ENCODE data around the gene PLPP1.
A peak's percentile ranks its signal among the peaks of the same experiment; 100 is the strongest.

Gene PLPP1

GRCh38 chr5:55445791-55446190, 89.0 kb downstream of the PLPP1 start:
- no peak for DNase-seq

DNA sequence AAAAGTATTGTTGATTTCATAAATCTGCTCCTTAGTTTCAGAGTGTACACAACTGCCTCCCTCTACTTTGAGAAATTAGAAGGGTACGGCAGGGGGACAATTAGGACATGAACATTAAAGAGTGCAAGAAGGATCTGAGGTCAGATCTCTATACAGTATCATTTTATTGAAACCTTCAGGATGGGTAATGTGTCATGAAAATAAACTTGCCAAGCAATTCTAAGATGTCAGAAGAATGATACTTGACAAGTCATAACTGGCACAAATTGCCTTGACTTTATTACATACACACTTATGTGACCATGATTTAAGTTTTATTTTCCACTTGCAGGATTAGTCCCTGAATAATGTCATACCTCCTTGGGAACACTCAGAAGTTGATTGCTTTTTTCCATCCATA, 92.8 kb downstream of the PLPP1 start:
- DNase-seq = no peak

DNA sequence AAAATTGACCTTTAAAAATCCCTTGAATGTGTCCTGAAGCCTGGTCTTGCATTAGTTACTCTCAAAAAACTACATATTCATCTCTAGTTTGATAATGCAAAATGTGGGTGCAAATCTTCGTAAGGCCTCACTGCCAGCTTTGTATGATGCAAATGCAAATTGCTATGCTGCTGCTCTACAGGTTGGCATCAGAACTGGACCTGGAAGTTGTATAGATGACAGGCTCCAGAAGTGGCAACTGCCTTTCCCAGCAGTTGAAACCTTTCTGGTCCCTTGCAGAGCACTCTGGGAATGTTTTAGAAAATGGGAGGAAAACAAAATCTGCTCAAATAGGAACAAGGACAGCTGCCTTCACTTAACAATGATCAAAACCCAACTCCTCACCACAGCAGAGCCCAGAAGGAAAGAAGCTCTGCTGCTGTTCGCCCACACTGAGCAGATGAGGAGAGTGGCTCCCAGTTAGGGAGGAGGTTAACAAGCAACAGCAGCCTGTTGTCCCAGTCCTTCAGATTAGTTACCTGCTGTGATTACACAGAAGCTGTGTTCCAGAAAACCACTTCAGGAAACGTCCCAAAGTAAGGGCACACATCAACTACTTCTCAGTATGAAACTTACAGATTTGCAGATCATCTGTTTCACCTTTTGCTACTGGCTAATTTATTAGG, 93.5 kb downstream of the PLPP1 start:
- no peak for DNase-seq

- DNase-seq = peak; percentile 6 to 37
These were observed 94.5 kb downstream of the PLPP1 start for GRCh38 chr5:55440188-55440646.

DNA sequence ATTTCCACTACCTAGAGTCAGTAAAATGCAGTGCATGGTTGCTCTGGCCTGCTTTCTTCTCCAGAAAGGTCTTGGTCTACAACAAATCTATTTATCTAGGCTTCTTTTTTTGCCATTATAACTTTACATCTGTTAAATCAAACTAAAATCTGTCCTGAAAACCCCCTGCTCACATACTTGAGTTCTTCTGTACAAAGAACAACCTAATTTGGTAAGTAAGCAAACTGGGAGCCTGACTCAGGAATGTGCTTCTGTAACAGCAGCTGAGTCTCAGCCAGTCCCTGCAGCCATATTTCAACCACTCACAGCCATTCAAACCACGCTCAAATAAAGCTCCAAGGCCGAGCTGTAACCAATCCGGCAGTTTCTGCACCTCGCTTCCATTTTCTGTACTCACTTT, 95.8 kb downstream of the PLPP1 start:
- DNase-seq = no peak

DNA sequence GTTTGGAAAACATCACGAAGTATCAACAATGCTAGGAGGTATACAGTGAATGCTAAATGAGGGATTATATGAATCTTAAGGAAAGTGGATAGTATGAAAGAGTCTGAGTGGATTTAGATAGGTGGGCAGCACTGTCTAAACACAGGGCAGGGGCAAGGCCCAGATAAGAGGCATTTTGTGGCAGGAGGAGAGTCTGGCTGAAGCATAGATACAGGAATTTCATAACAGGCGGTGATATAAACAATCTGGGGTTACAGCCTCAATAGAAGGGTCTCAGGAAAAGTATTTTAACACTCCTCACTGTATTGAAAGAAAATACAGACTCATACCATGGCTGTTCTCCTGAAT, 96.9 kb downstream of the PLPP1 start:
- no peak for DNase-seq

DNA sequence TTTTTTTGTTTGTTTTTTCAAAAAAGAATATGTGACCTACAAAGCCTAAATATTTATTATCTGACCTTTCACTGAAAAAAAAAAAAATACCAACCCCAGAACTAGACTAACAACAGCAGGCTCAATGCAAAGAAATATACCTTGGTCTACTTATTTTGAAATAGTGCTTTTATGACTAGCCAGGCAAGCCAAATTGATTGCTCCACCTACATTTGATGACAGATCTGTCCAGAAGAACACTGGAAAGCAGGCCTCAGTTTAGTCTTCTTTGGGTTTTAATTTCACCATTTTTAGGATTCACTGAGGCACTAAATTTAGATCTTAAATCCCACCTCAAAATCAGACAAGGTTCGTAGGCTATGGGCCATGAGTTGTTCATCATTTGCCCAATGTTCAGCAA, 97.3 kb downstream of the PLPP1 start:
- no peak for DNase-seq

- no peak for DNase-seq
These were observed 102.2 kb downstream of the PLPP1 start for GRCh38 chr5:55432549-55432948.

GRCh38 chr5:55429613-55430253, 105.0 kb downstream of the PLPP1 start:
- DNase-seq = no peak

DNA sequence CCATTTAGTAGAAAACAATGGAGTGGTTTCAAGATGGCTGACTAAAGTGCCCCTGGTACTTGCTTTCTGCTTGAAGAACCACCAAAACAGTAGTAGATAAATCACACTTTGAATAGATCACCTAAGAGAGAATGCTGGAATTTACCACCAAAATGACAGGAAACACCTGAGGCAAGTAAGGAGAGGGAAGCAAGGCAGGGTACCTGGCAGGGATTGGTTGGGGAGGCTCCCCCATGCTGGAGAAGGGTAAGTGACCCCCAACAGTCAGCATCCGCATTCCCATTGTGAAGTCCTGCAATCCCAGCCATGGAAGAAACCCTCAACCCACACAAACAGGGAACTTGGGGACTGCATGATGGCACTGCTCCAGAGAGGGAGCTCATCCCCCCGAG, 105.5 kb downstream of the PLPP1 start:
- no peak for DNase-seq

- no peak for DNase-seq
These were observed 107.6 kb downstream of the PLPP1 start for GRCh38 chr5:55427157-55427556.

DNA sequence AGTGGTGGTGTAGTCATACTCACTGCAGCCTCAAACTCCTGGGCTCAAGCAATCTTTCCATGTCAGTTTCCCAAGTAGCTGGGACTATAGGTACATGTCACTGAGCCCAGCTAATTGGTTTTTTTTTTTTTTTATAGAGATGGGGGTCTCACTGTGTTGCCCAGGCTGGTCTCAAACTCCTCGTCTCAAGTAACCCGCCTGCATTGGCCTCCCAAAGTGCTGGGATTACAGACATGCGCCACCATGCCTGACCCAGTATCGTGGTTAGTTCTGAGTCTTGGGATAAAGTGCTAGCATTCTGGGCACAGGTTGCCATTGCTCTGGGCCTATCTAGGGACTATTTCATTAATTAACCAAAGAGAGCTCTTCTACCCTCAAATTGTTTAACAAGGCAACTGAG, 108.3 kb downstream of the PLPP1 start:
- no peak for DNase-seq

DNA sequence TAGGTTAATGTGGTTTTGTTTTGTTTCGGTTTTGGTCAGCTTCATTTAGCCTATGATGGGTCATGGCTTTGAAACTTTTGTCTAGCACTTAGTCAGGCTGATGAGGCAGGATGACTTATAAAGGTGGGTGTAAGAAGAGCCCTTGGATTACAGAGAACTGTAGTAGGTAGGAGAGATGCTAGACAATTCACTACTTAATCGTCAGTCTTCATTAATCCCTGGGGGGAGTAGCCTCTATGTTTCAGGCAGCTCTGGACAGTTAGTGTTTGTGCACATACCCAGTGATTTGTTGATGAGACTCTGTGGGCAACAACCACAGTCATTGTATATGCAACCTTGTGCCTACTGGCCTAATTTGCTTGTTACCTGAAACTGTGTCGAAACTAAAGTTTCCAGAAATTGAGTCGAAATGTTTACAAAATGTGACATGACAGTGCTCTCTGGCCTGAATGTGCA, 113.7 kb downstream of the PLPP1 start:
- DNase-seq = no peak

- no peak for DNase-seq
These were observed 115.5 kb downstream of the PLPP1 start for GRCh38 chr5:55418994-55419968.

- DNase-seq = no peak
These were observed 118.5 kb downstream of the PLPP1 start for GRCh38 chr5:55416306-55416705.

- no peak for DNase-seq
These were observed 119.7 kb downstream of the PLPP1 start for GRCh38 chr5:55415071-55415470.

GRCh38 chr5:55413644-55414043, 121.1 kb downstream of the PLPP1 start:
- no peak for DNase-seq

- DNase-seq = no peak
These were observed 122.9 kb downstream of the PLPP1 start for GRCh38 chr5:55411876-55412275.

GRCh38 chr5:55410845-55411244, 123.9 kb downstream of the PLPP1 start:
- DNase-seq = peak; percentile 13 to 29

GRCh38 chr5:55409775-55410174, 125.0 kb downstream of the PLPP1 start:
- no peak for DNase-seq

DNA sequence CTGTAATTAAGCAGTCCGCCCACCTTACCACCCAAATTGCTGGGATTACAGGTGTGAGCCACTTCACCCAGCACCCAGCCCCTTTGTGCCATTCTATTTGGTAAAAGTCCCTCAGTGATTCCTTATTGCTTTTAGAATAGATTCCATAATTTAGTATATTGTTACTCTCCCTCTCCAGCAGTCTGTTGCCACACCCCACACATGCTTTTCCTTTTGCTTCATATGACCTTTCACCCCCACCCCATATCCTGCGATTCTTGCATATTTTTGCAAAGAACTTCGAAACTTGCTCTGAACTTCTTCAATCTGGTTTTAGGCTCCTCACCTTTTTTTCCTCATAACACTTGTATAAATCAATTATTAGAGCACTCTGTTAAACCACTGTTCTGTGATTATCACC, 126.8 kb downstream of the PLPP1 start:
- no peak for DNase-seq

DNA sequence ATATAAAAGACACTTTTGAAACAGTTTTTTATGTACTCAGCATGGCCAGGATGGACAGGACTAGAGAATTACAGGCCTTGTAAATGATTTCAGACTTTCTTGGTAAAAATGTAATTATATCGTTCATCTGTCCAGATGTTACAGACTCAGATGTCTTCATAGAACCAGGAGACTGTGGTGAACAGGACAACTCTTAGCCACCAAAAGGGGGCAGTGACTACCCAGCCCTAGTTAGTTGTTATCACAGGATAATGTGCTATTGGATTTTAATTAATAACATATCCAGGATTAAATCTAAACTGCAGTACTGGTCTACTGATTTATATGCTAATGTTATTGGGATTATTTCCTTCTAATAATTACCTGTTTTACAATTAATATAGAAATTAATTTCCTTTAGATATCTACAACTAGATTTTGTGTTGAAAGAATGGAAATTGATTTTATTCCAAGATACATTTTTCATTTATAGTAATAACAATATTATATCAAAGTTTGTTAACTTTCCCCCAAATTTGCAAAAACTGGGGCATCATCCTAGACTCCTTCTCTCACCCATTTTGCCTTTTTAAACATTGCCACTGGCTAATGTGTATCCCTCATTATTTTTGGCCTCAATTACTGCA, 127.6 kb downstream of the PLPP1 start:
- DNase-seq = peak in 1 of 2 donors; percentile 9

DNA sequence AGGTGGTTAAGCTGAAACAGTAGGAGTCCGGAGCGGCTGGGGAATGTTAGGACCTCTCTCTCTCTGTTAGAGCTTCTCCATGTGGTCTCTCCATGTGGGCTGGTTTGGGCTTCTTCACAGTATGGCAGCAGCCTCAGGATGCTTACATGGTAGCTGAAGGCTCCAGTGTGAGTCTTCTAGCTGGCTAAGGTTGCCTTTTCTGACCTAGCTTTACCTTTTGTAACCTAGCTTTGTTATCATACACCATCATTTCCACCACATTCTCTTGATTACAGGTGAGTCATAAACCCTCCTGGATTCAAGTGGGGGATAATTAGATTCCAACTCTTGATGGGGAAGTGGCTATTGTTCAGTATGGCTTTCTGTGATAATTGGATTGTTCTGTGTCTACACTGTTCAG, 128.5 kb downstream of the PLPP1 start:
- no peak for DNase-seq
